Midbrain (tissue), 1 donor: ENCODE data around the gene NRXN3.

ENCODE experiments used
- DNase-seq: peaks from one replicate; lab custom pipeline; 2025; lab: John Stamatoyannopoulos, UW

NRXN3 gene

GRCh38 chr14:79285263-79285662 lies 1115.1 kb downstream of the NRXN3 start:
- no peak for DNase-seq

GRCh38 chr14:79287976-79288375 lies 1117.8 kb downstream of the NRXN3 start:
- no peak for DNase-seq

GRCh38 chr14:79293482-79294177 lies 1123.5 kb downstream of the NRXN3 start:
- DNase-seq, result peak; percentile 35

- no peak for DNase-seq
Observed at GRCh38 chr14:79294499-79294898, 1124.3 kb downstream of the NRXN3 start.

GRCh38 chr14:79295385-79295784 lies 1125.2 kb downstream of the NRXN3 start:
- no peak for DNase-seq

- DNase-seq, result no peak
Observed at GRCh38 chr14:79298373-79298772, 1128.2 kb downstream of the NRXN3 start.

GRCh38 chr14:79299162-79299561 lies 1129.0 kb downstream of the NRXN3 start:
- DNase-seq, result no peak

GRCh38 chr14:79304279-79304678 lies 1134.1 kb downstream of the NRXN3 start:
- DNase-seq, result no peak

- DNase-seq, result no peak
Observed at GRCh38 chr14:79306546-79306945, 1136.4 kb downstream of the NRXN3 start.

GRCh38 chr14:79318371-79318770 lies 1148.2 kb downstream of the NRXN3 start:
- DNase-seq, result no peak

- no peak for DNase-seq
Observed at GRCh38 chr14:79320561-79320960, 1150.4 kb downstream of the NRXN3 start.

- no peak for DNase-seq
Observed at GRCh38 chr14:79321070-79321469, 1150.9 kb downstream of the NRXN3 start.

GRCh38 chr14:79325071-79325470 lies 1154.9 kb downstream of the NRXN3 start:
- no peak for DNase-seq

- DNase-seq, result no peak
Observed at GRCh38 chr14:79325557-79325956, 1155.4 kb downstream of the NRXN3 start.

- DNase-seq, result no peak
Observed at GRCh38 chr14:79328863-79329262, 1158.7 kb downstream of the NRXN3 start.

- DNase-seq, result no peak
Observed at GRCh38 chr14:79331830-79332229, 1161.7 kb downstream of the NRXN3 start.

- DNase-seq, result peak; percentile 90
Observed at GRCh38 chr14:79332504-79333197, 1162.5 kb downstream of the NRXN3 start.

GRCh38 chr14:79333198-79333546 lies 1163.0 kb downstream of the NRXN3 start:
- DNase-seq, result no peak

GRCh38 chr14:79334272-79334671 lies 1164.1 kb downstream of the NRXN3 start:
- no peak for DNase-seq

GRCh38 chr14:79337761-79338160 lies 1167.6 kb downstream of the NRXN3 start:
- no peak for DNase-seq

- no peak for DNase-seq
Observed at GRCh38 chr14:79342942-79343341, 1172.8 kb downstream of the NRXN3 start.

GRCh38 chr14:79351011-79351410 lies 1180.8 kb downstream of the NRXN3 start:
- no peak for DNase-seq

- DNase-seq, result no peak
Observed at GRCh38 chr14:79352076-79352630, 1182.0 kb downstream of the NRXN3 start.
